AG09309 (cell line): Measurements from ENCODE around the gene NADK2.

Experiments
- DNase-seq: peaks from one replicate; pipeline ENCODE4 v3.0.0-alpha.2; 2010; ENCODE audit warnings: low read depth
- H3K4me3 ChIP-seq: 2 replicates; pipeline ENCODE4 v1.5.1; 2011; ENCODE audit warnings: mild to moderate bottlenecking, low read depth, low read length, moderate library complexity; ENCODE audit not compliant: control insufficient read depth
- TF ChIP-seq, protein P1 (sequence below): IDR thresholded peaks from 2 replicates; pipeline ENCODE4 v1.5.1; 2011; ENCODE audit warnings: mild to moderate bottlenecking, low read depth, low read length, inconsistent platforms; ENCODE audit not compliant: insufficient read depth, control insufficient read depth; ENCODE audit errors: missing control alignments

Gene NADK2

DNA sequence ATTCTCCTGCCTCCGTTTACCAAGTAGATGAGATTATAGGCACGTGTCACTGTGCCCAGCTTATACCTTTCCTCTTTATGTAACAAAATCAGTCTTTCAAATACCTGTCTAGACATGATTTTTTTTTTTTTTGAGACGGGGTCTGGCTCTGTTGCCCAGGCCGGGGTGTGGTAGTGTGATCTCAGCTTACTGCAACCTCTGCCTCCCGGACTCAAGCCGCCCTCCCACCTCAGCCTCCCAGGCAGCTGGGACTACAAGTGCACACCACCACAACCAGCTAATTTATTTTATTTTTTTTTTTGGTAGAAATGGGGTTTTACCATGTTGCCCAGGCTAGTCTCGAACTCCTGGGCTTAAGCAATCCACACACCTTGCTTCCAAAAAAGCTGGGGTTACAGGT, 13.2 kb downstream of the NADK2 start:
- no peak for DNase-seq
- TF ChIP-seq, protein P1, sequence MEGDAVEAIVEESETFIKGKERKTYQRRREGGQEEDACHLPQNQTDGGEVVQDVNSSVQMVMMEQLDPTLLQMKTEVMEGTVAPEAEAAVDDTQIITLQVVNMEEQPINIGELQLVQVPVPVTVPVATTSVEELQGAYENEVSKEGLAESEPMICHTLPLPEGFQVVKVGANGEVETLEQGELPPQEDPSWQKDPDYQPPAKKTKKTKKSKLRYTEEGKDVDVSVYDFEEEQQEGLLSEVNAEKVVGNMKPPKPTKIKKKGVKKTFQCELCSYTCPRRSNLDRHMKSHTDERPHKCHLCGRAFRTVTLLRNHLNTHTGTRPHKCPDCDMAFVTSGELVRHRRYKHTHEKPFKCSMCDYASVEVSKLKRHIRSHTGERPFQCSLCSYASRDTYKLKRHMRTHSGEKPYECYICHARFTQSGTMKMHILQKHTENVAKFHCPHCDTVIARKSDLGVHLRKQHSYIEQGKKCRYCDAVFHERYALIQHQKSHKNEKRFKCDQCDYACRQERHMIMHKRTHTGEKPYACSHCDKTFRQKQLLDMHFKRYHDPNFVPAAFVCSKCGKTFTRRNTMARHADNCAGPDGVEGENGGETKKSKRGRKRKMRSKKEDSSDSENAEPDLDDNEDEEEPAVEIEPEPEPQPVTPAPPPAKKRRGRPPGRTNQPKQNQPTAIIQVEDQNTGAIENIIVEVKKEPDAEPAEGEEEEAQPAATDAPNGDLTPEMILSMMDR, result no peak
- no peak overlapping the region for H3K4me3 ChIP-seq

DNA sequence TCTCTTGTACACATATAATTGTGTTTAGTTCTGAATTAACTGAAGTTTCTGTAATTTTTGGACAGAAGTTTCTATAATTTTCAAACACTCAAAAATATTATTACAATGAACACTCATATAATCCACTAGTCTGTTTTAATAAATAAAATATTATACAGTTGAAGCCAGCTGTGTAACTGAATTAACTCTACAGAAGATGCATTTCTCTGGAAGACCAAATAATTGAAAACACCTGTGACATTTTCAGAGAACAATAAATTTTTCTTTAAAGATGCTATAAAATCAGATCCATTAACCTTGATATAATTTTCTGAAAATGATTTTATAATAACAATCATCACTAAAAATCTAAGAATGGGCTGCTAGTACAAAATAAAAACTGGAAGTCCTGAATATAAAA, 14.7 kb downstream of the NADK2 start:
- no peak overlapping the region for H3K4me3 ChIP-seq
- DNase-seq, result no peak
- TF ChIP-seq, protein P1, result no peak

DNA sequence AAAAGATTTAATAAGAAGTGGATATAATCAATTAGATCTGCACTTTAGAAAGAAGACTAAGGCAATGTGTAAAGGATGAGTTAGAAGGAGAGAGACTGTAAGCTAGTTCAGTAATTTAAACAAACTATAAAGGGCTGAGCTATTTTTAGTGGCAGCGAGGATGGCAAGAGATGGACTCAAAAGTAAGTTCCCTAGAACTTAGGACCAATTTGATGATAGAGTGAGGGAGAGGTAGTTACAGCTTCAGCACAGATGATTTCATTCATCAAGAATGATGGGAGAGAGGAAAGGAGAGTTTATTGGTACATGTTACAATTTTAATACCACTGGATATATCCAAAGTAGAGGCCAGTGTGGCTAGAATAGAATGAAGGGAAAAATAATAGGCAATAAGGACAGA, 19.1 kb downstream of the NADK2 start:
- no peak for DNase-seq
- H3K4me3 ChIP-seq, result no peak overlapping the region
- TF ChIP-seq, protein P1, result no peak

DNA sequence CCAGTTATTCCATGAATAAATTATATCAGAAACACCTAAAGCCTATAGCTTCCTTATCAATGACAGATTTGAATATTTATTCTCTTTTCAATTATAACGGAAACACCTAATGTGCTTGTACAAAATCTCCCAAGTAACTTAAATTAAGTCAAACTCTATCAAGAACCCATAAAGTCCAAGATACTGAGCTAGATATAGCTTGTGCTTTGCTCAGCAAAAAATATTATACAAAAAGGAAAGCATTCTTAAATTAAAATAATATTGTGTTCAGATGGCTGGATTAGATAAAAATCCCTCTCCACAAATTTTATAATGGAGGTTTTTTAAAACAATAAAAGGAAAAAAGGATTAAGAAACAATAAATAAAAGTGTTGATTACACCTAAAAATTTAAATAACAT, 23.7 kb downstream of the NADK2 start:
- H3K4me3 ChIP-seq, result no peak overlapping the region
- TF ChIP-seq, protein P1, result no peak
- no peak for DNase-seq

DNA sequence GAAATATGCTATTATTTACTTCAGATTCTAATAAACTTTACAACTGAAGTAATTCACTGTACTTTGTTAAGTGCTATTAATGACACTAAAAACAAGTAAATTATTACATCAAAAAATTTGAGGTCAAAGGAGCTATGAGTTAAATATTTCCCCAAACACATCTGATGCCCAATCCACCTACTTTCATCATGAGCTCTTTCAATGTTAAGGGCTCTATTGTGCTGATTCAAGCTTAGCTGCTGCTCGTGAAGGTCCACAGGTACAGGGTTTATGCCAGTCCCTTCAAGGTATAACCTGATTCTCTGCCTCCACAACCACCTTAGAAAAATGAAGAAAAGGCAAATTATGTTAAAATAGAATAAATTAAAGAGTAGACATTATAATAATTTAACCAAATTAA, 24.2 kb downstream of the NADK2 start:
- H3K4me3 ChIP-seq, result no peak overlapping the region
- no peak for DNase-seq
- TF ChIP-seq, protein P1, result no peak

DNA sequence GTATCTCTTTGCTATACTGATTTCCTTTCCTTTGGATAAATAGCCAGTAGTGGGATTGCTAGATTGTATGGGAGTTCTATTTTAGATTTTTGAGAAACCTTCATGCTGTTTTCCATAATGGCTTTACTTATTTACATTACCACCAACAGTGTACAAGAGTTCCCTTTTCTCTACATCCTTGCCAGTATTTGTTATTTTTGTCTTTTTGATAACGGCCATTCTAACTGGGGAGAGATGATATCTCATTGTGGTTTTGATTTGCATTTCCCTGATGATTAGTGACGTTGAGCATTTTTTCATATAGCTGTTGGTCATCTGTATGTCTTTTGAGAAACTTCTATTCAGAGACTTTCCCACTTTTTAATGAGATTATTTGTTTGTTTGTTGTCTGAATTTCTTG, 25.8 kb downstream of the NADK2 start:
- no peak overlapping the region for H3K4me3 ChIP-seq
- TF ChIP-seq, protein P1, result no peak
- DNase-seq, result no peak

DNA sequence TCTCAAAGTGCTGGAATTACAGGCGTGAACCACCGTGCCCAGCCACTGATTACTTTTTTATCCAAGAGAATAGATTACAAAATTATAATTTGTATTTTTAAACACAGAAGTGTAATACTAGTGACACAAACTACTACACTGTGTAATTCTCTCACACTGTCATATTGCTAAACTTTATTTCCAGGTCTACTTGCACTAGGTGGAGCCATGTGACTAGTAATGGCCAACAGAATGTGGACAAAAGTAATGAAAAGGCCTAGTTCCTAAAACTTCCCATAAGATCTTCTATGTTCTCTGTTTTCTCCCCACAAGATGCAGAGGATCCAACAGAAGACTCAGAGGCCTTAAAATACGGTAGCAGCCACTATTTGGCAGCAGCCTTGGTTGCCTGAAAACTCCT, 27.3 kb downstream of the NADK2 start:
- no peak overlapping the region for H3K4me3 ChIP-seq
- TF ChIP-seq, protein P1, result no peak
- DNase-seq, result no peak
